C1 segment of cervical spinal cord (tissue), 14 donors: Measurements from ENCODE around the gene GZMA.

Experiments
- DNase-seq, 14 donors: peaks; one replicate each; lab custom pipeline; 2025; lab: John Stamatoyannopoulos, UW

GZMA gene

DNA sequence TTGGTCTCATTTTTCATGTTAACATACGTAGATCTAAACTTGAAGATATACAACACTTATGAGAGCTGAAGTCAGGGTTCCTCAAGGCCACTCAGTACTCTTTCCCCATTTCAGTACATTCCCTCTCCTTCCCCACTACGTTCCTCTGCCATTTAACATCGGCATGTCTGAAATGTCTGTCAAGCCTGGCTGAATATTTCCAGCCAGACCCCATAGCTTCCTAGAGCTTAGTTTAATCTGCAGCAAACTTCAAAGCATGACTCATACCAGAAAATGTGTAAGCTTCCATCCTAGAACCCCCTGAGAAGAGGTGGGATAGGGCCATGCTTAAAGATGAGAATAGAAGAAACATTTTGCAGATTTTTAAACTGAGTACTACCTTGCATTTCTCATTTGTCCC, 6.2 kb downstream of the GZMA start:
- no peak for DNase-seq

DNA sequence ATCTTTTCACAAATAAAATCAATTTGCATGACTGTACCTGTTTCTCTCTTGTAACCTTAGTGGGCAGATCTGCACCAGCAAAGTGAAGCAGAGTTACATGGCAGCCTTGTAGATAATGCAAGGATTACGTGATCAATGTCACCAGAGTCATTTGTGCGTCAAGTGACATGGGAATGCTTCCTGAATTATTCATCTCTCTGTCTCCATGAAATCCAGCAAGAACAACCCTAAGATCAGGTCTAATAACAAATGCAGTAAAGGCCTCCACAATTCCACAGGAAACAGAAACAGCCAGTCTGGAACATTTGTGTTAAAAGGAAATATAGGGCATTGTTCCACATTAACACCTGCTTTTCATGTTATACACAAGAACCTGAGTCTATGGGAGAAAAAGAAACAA, 7.8 kb downstream of the GZMA start:
- no peak for DNase-seq

DNA sequence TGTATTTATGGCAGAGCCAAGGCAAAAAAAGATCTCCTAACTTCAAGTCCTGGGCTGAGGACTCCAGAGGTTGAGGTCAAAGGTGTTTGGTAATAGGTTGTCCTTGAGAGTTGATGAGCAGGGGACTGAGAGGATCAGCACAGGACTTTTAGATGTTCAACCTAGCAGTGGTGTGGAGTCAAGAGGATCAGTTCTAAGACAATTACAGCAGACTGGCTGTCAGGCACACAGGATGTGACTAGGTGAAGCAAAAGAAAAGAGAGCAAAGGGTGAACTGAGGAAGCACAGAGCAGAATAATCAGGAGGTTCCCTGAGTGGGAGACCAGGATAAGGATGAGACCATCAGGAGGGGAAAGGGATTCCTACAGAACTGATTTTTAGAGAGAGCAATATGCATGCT, 10.9 kb downstream of the GZMA start:
- DNase-seq, result no peak

DNA sequence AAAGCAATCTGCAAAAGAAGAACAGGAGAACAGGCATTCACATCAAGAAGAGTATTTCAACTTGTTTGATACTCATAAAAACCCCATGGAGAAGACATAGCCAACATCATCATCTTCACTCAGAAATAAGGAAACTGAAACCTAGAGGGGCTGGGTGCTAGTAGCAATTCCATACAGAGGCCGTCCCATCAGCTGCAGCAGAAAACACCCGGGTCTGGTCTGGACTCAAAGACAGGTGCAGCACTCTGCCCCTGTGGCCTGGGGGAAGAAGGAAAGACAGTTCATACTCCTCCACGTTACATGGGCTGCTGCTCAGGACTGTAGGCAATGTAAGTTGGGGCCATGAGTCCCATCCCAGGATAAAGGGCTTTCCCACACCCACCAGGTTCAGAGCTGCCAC, 11.6 kb downstream of the GZMA start:
- no peak for DNase-seq

DNA sequence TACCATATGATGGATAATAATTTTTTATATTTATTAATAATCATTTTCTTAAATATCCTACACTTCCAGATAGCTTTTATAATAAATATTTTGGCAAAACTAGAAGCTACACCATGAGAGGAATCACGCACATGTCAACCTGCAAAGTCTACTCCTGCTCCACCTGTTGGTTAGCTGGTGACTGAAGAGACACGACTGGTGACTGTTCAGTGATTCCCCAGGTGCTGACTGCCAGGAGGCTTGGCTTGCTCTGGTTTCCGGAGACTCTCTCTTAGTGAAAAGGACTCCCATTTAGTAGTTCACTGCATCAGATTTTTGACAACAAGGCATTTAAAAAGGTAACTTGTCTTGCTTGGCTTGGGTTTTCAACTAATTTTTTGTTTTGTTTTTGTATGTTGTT, 20.9 kb downstream of the GZMA start:
- DNase-seq, result no peak

DNA sequence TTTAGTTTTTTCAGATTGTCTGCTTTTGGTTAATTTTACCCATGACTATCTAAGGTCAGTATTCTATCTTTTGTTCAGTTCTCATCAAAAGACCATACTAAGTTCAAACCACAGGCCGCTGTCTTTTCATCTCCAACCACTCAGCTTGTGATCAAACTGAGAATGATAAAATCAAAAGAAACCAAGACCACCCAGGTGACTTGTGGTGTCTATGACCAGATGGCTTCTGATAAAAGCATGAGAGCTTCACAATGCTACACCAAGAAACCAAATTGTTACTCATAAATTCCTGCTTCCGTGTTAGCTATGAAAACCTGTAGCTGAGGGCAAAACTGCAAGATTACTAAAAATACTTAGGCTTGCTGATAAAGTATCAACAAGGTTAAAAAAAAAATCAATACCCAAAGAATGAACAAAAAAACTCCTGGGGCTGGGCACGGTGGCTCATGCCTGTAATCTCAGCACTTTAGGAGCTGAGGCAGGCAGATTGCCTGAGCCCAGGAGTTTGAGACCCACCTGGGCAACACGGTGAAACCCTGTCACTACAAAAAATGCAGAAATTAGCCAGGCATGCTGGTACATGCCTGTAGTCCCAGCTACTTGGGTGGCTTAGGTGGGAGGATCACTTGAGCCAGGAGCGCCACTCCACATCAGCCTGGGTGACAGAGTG, 31.7 kb downstream of the GZMA start:
- DNase-seq, result no peak

DNA sequence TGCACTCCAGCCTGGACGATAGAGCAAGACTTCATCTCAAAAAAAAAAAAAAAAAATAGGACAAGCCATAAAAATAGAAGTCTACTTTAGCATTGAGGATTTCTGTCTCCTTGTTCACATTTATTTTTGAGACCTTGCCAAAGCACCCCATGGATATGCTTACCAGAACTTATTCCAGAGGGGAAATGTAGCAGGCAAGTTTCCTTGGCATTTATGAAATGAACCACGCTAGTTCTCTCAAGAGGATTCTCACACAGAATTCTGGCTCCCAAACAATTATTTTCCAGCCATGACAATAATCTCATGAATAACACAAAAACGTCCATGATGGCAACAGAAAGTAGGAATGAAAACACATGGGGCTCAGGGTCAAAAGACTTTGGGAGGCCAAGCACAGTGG, 34.1 kb downstream of the GZMA start:
- no peak for DNase-seq

DNA sequence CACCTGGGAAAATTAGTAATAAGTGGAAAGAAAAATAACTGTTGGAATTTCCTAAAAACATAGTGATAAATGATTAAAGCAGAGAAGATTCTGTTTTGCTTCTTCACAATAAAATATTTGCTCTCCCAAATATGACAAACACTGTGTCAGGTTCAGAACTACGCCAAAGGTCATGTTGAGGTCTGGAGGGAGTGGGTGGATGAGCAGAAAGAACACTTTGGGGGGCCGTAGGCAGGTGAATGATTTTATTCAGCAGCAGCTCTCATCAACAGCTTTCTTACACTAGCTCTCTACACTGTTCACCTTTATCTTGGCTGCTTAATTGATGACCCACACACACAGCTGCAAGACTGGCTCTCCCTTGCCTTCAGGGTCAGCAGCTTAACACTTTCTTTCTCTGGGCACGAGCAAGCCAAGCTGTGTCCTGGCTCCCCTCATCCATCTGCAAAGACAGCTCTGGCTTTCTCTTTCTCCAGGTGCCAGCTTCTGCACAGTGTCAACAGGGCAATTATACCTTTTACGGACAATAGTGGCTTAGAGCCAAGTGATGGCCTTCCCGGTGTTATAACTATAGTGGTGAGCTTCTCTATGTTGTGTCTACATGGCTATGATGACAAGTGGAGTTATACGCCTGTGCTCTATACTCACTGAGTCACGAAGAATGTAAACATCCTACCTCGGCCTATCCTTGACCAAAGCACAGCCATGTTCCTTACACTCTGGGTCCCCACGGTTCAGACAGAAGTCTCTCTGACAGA, 38.6 kb downstream of the GZMA start:
- no peak for DNase-seq

DNA sequence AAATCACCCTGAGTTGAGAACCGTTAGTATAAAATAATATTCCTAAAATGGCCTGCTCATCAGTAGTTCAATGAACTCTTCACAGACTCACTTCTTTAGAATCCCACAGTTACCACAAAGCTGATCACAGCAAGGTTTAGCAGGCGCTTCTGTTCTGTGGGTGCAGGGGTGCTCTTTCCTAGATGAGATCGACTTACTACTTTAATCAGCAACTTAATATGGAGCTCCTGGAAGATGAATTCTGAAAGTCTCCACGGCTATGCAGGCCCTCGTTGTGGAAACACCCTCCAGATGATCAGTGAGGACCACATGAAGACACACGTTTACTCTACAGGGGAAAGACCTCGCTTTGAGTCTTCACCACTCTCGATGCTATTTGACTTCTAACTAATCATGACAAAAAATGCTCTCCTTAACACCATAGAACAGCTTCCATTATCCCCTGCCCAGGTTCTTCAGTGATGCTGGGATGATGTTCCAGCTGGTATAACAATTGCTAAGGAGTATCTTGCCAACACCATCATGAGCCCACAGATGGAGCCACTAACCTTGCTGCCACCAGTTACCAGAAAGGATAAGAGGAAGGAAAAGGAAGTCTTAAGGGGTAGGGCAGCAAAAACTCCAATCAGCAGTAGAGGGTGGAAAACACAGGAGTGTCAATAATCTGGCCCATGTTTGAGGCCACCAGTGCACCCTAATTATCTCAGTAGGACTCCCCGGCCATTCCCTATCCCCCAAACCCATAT, 39.7 kb downstream of the GZMA start:
- no peak for DNase-seq

DNA sequence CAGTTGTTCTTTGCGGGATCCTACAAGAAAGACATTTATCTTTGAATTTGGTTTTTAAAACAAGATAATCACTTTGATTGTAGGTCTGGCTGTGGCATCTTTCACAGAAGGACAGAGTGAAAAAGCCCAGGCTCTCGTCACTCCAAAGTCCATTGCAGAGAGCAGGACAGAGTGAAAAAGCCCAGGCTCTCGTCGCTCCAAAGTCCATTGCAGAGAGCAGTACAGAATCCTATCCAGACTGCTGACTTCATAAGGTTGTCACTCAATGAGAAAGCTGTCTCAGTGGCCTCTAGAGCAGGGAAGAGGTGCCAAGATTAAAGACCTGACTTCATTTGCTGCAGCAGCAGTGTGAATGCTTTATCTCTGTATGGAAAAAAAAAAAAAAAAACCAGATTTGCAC, 41.2 kb downstream of the GZMA start:
- DNase-seq, result no peak

DNA sequence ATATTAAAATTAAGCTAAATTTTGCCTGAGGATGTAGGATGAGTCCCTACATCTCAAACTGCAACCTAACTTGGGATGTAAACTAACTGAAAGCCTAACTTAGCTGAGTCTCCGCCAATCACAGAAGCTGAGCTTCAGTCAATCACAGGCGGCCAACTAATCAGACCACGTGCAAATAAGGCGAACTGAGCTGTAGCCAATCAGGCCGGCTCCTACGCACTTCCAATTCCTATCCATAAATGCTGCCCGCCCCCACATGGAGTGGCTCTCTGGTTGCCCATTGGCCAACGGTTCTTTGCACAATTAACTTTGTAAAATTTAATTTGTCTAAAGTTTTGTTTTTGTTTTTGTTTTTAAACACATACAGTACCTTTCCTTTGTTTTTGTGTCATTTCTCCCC, 43.6 kb downstream of the GZMA start:
- DNase-seq, result no peak

DNA sequence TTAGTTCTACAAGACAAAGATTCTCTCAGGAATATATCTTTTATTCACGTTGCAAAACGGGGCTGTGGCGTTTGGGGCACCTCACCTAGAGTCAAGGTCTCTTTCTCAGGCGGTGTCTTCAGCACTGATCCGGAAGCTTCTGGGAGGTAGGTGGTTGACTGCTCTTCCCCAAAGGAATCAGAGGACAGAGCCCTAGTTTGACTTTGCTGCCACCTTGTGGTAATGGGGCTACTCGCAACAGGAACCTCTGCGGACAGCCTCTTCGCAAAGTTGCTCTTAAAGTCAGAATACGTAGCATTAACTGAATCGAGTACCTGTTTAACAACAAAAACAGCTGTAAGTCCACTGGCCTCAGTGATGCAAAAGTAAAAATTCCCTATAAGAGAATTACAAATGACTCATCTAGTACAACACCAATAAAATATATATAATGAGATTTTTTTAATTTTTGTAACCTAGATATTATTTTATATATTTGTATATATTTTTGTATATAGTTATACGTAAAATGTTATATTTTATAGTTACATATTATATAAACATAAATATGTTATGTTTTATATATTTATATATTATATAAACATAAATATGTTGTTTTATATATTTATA, 44.2 kb downstream of the GZMA start:
- peak in 12 of 14 donors; percentile 4 to 66 (median 36) for DNase-seq

DNA sequence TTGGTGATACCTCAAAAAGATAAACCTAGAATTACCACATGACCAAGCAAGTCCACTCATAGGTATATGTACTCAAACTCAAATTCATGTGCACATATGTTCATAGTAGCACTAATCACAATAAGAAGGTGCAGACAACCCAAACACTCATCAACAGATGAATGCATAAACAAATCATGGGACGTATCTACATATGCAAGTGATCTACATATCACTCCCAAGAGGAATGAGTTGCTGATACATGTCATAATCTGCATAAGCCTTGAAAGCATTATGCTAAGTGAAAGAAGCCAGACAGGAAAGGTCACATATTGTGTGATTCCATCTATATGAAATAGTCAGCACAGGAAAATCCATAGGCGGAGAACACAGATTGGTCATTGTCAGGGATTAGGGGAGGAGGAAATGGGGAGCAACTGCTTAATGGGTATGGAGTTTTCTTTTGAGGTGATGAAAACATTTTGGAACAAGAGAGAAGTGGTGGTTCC, 46.9 kb downstream of the GZMA start:
- no peak for DNase-seq

DNA sequence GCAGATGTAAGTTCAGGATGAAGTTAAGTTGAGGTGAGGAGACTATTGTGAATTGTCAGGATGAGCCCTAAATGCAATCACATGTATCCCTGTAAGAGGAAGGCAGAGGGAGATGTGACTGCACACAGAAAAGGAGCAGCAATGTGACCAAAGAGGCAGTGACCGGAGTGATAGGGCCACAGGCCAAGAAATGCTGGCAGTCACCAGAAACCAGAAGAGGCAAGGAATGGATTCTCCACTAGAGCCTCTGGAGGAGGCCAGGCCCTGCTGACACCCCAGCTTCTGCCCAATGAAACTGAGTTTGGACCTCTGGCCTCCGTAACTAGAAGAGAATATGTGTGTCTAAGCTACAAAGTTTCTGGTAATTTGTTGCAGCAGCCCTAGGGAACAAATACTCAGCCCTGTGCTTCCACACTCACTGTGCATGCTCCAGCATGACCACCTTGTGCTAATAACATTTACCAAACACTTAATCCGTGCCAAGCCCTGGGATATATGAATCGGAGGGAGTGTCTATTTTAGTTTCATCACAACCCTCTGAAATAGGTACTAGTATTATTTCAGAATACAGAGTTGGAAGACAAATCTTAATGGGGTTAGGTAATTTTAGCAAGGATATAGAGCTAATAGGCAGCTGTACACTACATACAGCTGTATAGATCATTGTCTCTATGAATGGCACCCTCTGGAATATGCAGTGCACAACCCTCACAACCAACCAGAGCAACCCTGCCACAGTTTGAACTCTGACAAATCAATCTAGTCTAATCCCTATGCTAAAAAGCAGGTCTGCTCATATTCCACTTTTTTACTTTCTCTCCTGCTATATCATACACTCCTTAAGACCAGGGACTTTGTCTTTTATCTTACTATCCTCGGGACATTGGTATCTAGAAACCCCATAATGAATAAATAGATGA, 49.7 kb downstream of the GZMA start:
- no peak for DNase-seq

DNA sequence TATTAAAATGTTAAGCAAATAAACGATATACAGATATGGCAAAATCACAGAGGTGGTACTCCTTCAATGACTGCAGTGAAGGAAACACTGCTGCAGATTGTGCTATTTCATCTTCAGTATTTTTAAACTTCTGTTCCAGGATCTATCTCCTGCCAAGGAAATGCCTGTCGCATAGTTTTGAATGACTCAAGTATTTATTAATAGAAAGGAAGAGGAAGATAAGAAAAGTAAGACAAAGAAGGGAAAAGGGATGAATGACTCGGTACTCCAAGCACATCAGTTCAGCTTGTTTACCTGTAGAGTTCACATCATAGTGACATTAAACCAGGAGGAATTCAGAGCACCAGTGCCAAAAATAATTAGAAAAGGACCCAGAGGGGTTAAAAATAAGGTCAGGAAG, 52.4 kb downstream of the GZMA start:
- DNase-seq, result no peak
